Vagina (tissue), 2 donors: ENCODE measurements around the gene TGFB1. TPM values are rescaled to one million over a fixed set of nuclear protein-coding genes. Genes with fewer than 3 reads are reported as not detected.
A peak's percentile ranks its signal among the peaks of the same experiment; 100 is the strongest.

ENCODE experiments used
- DNase-seq, 2 donors: peaks; one replicate each; pipeline ENCODE4 v3.0.0-alpha.2; 2017; ENCODE audit errors: extremely low spot score in 2 of 2
- H3K27ac ChIP-seq: fragments of 200-600 bp; sonication (generic); one replicate; pipeline ENCODE4 v1.5.1; 2019
- H3K27me3 ChIP-seq: fragments of 200-600 bp; sonication (generic); one replicate; pipeline ENCODE4 v1.5.1; 2019
- H3K36me3 ChIP-seq, 2 donors: fragments of 200-600 bp; sonication (generic); one replicate each; pipeline ENCODE4 v1.5.1; 2017 to 2019
- H3K4me1 ChIP-seq: fragments of 200-600 bp; sonication (generic); one replicate; pipeline ENCODE4 v1.5.1; 2019
- H3K4me3 ChIP-seq, 2 donors: fragments of 200-600 bp; sonication (generic); 1 replicate in 1 of 2; 2 replicates in 1 of 2; pipeline ENCODE4 v1.5.1; 2016 to 2019
- H3K9me3 ChIP-seq: fragments of 200-600 bp; sonication (generic); one replicate; pipeline ENCODE4 v1.5.1; 2019
- POLR2A ChIP-seq, 2 donors: fragments of 450-650 bp; IDR thresholded peaks; one replicate each; pipeline ENCODE4 v1.6.1; 2017; ENCODE audit warnings: antibody characterized with exemption in 2 of 2, mild to moderate bottlenecking in 2 of 2, moderate library complexity in 2 of 2
- POLR2AphosphoS5 ChIP-seq, 2 donors: sonication (generic); formaldehyde crosslinking; IDR thresholded peaks; one replicate each; pipeline ENCODE4 v1.9.0; 2017; ENCODE audit warnings: antibody characterized with exemption in 2 of 2, mild to moderate bottlenecking in 2 of 2, low read depth in 1 of 2; ENCODE audit not compliant: insufficient read depth in 1 of 2
- intact Hi-C: fragments of 100-400 bp; cut with DNase I; formaldehyde crosslinking; loops from one replicate; pipeline ENCODE4 v1.15.1; 2023
- total RNA-seq: library from RNA; depleted of rRNA; stranded (reverse); fragments of >200 nt; gene quantifications from one replicate; pipeline ENCODE4 v1.2.3, GENCODE V29; 2016
- TF ChIP-seq, protein P1 (sequence below), 3 experiments: fragments of 450-650 bp in 2 of 3; fragments of 200-600 bp in 1 of 3; sonication (generic) in 1 of 3; IDR thresholded peaks; one replicate each; pipeline ENCODE4 v1.5.1; 2017 to 2019; ENCODE audit warnings: antibody characterized with exemption in 3 of 3, mild to moderate bottlenecking in 2 of 3, moderate library complexity in 2 of 3

Gene TGFB1
- total RNA-seq, 1 donor from 2014 or later = 53.3 TPM

DNA sequence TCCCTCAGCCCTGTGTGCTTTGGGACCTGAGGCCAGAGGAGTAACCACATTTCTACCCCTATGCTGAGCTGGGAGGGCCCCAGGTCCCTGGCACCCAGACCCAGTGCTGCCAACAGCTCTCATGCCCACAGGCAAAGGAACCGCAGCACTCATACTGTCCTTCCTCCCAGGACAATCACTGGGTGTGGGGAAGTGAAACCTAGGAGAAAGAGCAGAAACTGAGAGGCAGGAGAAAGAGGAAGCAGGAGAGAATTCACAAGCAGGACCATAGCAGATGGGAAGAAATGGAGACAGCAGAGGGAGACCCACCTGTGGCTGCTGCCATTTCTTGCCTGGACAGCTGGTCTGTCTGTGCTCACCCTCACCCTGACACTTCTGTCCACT is 24.9 kb downstream of the TGFB1 start:
- DNase-seq = no peak
- H3K9me3 ChIP-seq = no peaks in the 10 kb centered on the region
- peaks cover 0 to 32% of the 10 kb centered on the region in 2 donors for H3K36me3 ChIP-seq
- no peak overlapping the region for H3K4me3 ChIP-seq
- intact Hi-C loops = no loop called here
- no peaks in the 10 kb centered on the region for H3K27me3 ChIP-seq
- peak overlapping the region; percentile 95 for H3K27ac ChIP-seq
- TF ChIP-seq POLR2A (IDR thresholded peaks at IDR 0.05) (no peak), POLR2AphosphoS5 (IDR thresholded peaks at IDR 0.05; ENCODE audit: insufficient read depth in 1 of 2, low read depth in 1 of 2) (peak in 1 of 2 donors; percentile 12)
- TF ChIP-seq, protein P1, sequence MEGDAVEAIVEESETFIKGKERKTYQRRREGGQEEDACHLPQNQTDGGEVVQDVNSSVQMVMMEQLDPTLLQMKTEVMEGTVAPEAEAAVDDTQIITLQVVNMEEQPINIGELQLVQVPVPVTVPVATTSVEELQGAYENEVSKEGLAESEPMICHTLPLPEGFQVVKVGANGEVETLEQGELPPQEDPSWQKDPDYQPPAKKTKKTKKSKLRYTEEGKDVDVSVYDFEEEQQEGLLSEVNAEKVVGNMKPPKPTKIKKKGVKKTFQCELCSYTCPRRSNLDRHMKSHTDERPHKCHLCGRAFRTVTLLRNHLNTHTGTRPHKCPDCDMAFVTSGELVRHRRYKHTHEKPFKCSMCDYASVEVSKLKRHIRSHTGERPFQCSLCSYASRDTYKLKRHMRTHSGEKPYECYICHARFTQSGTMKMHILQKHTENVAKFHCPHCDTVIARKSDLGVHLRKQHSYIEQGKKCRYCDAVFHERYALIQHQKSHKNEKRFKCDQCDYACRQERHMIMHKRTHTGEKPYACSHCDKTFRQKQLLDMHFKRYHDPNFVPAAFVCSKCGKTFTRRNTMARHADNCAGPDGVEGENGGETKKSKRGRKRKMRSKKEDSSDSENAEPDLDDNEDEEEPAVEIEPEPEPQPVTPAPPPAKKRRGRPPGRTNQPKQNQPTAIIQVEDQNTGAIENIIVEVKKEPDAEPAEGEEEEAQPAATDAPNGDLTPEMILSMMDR (IDR thresholded peaks at IDR 0.05) = no peak
- peaks cover 53% of the 10 kb centered on the region for H3K4me1 ChIP-seq

DNA sequence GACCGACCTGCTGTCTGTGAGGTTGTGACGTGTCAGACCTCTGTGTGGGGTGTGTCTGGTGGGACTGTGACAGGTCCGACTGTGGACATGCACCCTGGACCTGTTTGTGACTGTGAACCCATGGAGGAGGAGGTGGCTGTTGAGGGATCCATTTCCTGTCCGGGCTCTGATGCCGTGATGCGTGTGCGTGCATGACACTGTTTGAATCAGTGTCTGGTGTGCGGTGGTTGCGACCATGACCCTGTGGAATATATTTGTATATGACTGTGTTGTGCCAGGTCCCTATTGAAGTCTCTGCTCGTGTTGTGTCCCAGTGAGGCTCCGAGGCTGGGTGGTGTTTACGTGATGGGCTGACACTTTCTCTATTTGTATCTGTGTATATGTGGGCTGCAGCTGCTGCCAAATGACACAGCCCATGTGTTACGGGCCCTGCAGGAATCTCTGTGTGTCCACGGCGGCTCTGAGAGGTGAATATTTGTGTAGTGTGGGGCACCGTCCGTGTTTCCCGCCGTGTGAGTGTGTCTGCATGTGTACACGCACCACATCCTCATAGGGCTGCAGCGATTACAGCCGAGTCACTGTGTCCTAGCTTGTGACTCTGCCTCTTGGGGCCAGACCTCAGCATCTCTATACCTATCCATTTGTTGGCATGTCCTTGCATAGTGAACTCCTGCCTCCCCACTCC is 25.4 kb downstream of the TGFB1 start:
- Histone ChIP-seq H3K36me3 (peaks cover 0 to 32% of the 10 kb centered on the region in 2 donors), H3K9me3 (no peaks in the 10 kb centered on the region), H3K27me3 (no peaks in the 10 kb centered on the region), H3K27ac (peak overlapping the region; percentile 95), H3K4me1 (peaks cover 58% of the 10 kb centered on the region), H3K4me3 (peak overlapping the region; percentile 28 to 31)
- intact Hi-C loops = no loop called here
- TF ChIP-seq, protein P1 (IDR thresholded peaks at IDR 0.05) = no peak
- no peak for TF ChIP-seq POLR2A (IDR thresholded peaks at IDR 0.05)
- TF ChIP-seq POLR2AphosphoS5 (IDR thresholded peaks at IDR 0.05; ENCODE audit: insufficient read depth in 1 of 2, low read depth in 1 of 2) = no peak
- no peak for DNase-seq

DNA sequence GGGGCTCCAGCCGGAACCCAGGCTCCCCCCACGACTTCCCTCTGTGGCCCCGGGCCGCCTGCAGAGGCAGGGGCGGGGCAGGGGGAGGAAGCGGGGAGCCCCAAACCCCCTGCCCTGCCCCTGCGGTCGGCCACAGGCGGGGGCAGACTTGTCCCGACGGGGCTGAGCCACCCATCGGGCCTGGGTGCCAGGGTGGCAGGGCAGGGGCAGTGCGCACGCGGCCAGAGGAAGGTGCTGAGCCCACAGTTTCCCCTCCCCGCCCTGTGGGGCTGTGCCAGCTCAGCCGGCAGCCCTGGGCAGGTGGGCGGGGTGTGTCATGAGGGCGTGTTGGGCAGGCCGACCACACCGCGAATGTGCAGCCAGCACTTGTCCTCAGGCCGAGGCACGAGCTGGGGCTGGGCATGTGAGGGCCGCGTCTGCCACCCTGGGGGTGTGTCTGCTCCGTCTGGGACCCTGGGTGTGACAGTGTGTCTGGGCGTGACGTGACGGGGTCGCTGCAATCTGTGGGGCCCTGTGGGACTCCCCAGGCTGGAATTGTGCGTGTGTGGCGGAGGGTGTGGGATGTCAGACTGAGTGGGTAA is 26.1 kb downstream of the TGFB1 start:
- no peak for DNase-seq
- TF ChIP-seq, protein P1 (IDR thresholded peaks at IDR 0.05) = no peak
- TF ChIP-seq POLR2AphosphoS5 (IDR thresholded peaks at IDR 0.05; ENCODE audit: insufficient read depth in 1 of 2, low read depth in 1 of 2) (peak in 1 of 2 donors; percentile 74), POLR2A (IDR thresholded peaks at IDR 0.05) (no peak)
- Histone ChIP-seq H3K36me3 (peaks cover 0 to 32% of the 10 kb centered on the region in 2 donors), H3K4me3 (peak overlapping the region; percentile 28 to 31), H3K9me3 (no peaks in the 10 kb centered on the region), H3K4me1 (peaks cover 64% of the 10 kb centered on the region), H3K27me3 (no peaks in the 10 kb centered on the region), H3K27ac (peak overlapping the region; percentile 95)
- intact Hi-C loops = no loop called here

DNA sequence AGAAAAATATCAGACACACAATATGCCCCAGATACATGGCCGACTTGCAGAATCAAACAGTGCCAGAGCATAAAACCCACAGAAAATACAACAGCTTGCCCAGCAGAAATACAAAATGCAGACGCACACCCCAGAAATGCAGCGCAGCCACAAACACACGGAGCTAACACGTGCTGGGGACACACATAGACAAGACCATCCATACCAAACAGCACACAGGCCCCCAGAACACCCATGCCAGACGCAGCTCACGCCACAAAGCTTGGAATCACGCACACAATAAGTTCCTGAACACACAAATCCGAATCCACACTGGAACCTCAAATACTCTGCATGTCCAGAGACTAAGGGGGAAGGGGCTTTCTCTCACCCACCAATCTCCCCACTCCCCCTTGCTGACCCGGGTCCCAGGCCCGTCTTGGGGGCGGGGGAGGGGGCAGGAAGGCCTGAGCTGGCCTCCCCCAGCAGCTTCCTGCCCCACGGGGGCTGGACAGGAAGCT is 26.6 kb downstream of the TGFB1 start:
- intact Hi-C loops = no loop called here
- Histone ChIP-seq H3K4me1 (peaks cover 70% of the 10 kb centered on the region), H3K4me3 (peak overlapping the region; percentile 28 to 31), H3K27ac (peak overlapping the region; percentile 95), H3K9me3 (no peaks in the 10 kb centered on the region), H3K36me3 (peaks cover 0 to 27% of the 10 kb centered on the region in 2 donors), H3K27me3 (no peaks in the 10 kb centered on the region)
- DNase-seq = no peak
- TF ChIP-seq, protein P1 (IDR thresholded peaks at IDR 0.05) = no peak
- no peak for TF ChIP-seq POLR2AphosphoS5 (IDR thresholded peaks at IDR 0.05; ENCODE audit: insufficient read depth in 1 of 2, low read depth in 1 of 2)
- no peak for TF ChIP-seq POLR2A (IDR thresholded peaks at IDR 0.05)
